HAP-1 (cell line): ENCODE data around the gene DUOXA1.
A peak's percentile ranks its signal among the peaks of the same experiment; 100 is the strongest.

Experiments used
- DNase-seq, 2 experiments: peaks; one replicate each; pipeline ENCODE4 v3.0.0-alpha.2; 2016 to 2020; ENCODE audit warnings: low spot score in 2 of 2
- H3K27me3 ChIP-seq: fragments of 250-450 bp; sonication (Bioruptor Pico); 2 replicates; pipeline ENCODE4 v1.5.1; 2020; ENCODE audit warnings: low read depth, mild to moderate bottlenecking, moderate library complexity
- H3K36me3 ChIP-seq: fragments of 250-450 bp; sonication (Bioruptor Pico); replicated peaks from 2 replicates; pipeline ENCODE4 v1.5.1; 2020; ENCODE audit warnings: mild to moderate bottlenecking
- H3K4me1 ChIP-seq: fragments of 250-450 bp; sonication (Bioruptor Pico); 2 replicates; pipeline ENCODE4 v1.5.1; 2020; ENCODE audit warnings: mild to moderate bottlenecking
- H3K4me3 ChIP-seq: fragments of 250-450 bp; sonication (Bioruptor Pico); 2 replicates; pipeline ENCODE4 v1.5.1; 2020; ENCODE audit warnings: mild to moderate bottlenecking, moderate library complexity
- H3K9me3 ChIP-seq: fragments of 250-450 bp; sonication (Bioruptor Pico); 2 replicates; pipeline ENCODE4 v1.5.1; 2020; ENCODE audit warnings: mild to moderate bottlenecking, moderate library complexity
- in situ Hi-C: fragments of 300-500 bp; cut with MboI; formaldehyde crosslinking; loops from 3 replicates; pipeline ENCODE4 v1.14.3; 2020; ENCODE audit warnings: low sequenced_read_pairs, inconsistent platforms, mixed read lengths

DUOXA1 gene, protein sequence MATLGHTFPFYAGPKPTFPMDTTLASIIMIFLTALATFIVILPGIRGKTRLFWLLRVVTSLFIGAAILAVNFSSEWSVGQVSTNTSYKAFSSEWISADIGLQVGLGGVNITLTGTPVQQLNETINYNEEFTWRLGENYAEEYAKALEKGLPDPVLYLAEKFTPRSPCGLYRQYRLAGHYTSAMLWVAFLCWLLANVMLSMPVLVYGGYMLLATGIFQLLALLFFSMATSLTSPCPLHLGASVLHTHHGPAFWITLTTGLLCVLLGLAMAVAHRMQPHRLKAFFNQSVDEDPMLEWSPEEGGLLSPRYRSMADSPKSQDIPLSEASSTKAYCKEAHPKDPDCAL

DNA sequence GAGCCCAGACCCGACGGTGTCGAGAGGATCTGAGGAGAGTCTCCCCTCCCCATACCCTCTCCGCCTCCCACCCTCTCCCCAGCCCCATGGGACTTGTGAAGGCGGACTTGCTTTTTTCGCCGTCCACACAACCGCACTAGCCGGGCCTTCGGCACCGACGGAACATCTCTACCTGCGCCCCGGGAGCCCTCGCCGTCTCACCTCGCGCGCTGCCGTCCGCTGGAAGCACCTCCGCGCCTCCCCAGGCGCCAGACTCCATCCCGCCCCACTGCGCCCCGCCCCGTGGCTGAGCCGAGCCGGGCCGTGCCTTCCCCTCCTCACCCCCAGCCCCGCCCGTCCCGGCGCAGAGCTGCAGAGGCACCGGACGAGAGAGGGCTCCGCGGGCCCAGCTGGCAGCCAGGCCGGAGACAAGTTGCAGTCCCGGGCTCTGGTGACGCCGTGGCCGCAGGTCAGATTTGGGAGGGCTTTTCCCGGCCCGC lies at the start of gene DUOXA1, which contains the start of gene DUOX1:
Gene DUOXA1 (minus strand): TSS at position 229 of the 479 bp plus-strand sequence. CDS start 6,865 bp downstream, outside the sequence.
Gene DUOX1 (plus strand): TSS at position 344 of the 479 bp plus-strand sequence. CDS start 1,973 bp downstream, outside the sequence.
- H3K27me3 ChIP-seq, result 0 out of 2 replicates have a peak, but pooled peaks cover 10% of the 10 kb centered on the region
- DNase-seq, result no peak
- in situ Hi-C loops, result no loop called here
- no peak within 1 kb of the TSS for H3K4me3 ChIP-seq
- H3K36me3 ChIP-seq, result no peaks in the 10 kb centered on the region
- no peaks in the 10 kb centered on the region for H3K4me1 ChIP-seq
- H3K9me3 ChIP-seq, result no peaks in the 10 kb centered on the region

DNA sequence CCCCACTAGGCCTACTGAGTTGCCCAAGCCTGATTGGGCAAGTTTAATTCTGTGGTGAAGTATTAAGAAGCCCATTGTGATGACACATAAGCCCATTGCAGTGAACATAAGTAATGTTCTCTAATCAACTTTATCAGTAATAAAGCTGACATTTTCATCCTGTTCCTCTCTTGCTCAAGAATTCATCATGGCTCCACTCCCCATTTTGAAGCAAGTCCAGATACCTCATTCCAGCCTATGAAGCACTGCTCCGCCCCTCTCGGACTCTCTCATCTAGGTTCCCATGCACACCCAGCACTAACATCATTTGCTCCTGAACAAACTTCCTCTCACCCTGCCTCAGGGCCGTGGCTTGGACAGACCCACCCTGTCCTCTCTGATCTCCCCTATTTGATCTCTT lies 47.6 kb upstream of the DUOXA1 start:
- no peaks in the 10 kb centered on the region for H3K36me3 ChIP-seq
- DNase-seq, result no peak
- in situ Hi-C loops, result no loop called here

DNA sequence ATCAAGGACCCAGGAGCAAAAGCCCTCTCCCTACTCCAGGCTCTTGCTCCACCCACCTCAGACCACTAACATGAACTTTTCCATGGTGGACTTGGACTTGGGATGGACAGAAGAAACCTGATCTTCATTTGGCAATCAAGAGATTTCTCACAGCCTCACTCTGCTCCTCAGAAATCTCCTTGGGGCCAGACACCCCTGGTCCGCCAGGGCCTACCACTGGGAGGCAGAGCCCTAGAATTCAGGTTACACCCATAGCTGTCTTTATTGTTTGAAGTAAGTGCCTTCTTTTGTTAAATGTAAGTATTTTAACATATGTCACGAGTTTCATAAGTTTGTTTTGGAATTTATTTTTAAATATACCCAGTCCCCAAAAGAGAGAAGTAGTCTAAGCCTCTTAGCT lies 44.9 kb upstream of the DUOXA1 start:
- H3K9me3 ChIP-seq, result no peaks in the 10 kb centered on the region
- DNase-seq, result no peak
- no peaks in the 10 kb centered on the region for H3K36me3 ChIP-seq
- no peaks in the 10 kb centered on the region for H3K27me3 ChIP-seq
- no peak overlapping the region for H3K4me3 ChIP-seq
- H3K4me1 ChIP-seq, result peaks cover 4% of the 10 kb centered on the region
- in situ Hi-C loops, result loop anchor here (25.0 kb wide), 1 partner anchor 438 kb away; no protein-coding TSS in a partner anchor

More for the DNA sequence above, 47.6 kb upstream of the DUOXA1 start:
- Histone ChIP-seq H3K27me3 (no peaks in the 10 kb centered on the region), H3K4me3 (no peak overlapping the region), H3K4me1 (no peaks in the 10 kb centered on the region), H3K9me3 (no peaks in the 10 kb centered on the region)

DNA sequence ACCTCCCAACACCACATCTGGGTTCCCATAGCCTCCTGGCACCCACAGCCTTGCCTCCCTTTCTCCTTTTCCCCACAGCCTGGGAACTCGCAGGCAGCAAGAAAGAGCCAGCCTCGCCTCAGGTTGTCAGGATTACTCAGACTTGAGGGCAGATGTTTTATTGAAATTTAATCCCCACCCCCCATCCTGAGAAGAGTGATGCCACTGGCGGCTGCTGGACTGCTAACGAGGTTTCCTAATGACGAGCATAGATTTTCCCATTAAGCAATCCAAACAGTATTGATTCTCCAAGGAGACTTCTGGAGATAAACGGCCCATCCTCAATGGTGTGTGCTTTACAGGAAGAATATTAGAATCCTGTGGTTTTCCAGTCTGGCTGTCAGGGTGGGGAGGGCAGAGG lies 44.4 kb upstream of the DUOXA1 start:
- in situ Hi-C loops, result loop anchor here (25.0 kb wide), 1 partner anchor 438 kb away; no protein-coding TSS in a partner anchor
- Histone ChIP-seq H3K4me3 (no peak overlapping the region), H3K9me3 (no peaks in the 10 kb centered on the region), H3K4me1 (peaks cover 9% of the 10 kb centered on the region), H3K36me3 (no peaks in the 10 kb centered on the region), H3K27me3 (no peaks in the 10 kb centered on the region)
- DNase-seq, result no peak

DNA sequence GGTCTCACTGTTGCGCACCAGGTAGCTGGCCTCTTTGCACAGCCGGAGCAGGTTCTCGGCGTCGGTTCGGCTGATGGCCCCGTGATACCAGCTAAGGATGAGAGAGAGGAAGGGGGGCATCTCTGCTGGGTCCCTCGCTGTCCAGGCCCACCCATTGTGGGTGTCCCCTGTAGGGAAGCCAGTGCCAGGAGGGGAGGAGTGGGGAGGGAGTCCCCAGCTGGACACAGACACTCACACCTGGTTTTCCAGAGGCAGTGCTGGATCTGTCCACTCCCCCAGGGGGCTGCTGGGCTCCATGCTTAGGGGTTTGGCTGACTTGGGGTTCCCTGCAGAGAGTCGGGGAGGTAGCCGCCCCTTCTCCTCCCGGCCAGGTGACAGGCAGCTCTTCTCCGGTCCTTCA lies 42.2 kb upstream of the DUOXA1 start:
- Histone ChIP-seq H3K36me3 (no peaks in the 10 kb centered on the region), H3K9me3 (no peaks in the 10 kb centered on the region), H3K27me3 (no peaks in the 10 kb centered on the region), H3K4me1 (peaks cover 13% of the 10 kb centered on the region), H3K4me3 (no peak overlapping the region)
- in situ Hi-C loops, result loop anchor here (25.0 kb wide), 1 partner anchor 440 kb away; no protein-coding TSS in a partner anchor
- DNase-seq, result no peak

DNA sequence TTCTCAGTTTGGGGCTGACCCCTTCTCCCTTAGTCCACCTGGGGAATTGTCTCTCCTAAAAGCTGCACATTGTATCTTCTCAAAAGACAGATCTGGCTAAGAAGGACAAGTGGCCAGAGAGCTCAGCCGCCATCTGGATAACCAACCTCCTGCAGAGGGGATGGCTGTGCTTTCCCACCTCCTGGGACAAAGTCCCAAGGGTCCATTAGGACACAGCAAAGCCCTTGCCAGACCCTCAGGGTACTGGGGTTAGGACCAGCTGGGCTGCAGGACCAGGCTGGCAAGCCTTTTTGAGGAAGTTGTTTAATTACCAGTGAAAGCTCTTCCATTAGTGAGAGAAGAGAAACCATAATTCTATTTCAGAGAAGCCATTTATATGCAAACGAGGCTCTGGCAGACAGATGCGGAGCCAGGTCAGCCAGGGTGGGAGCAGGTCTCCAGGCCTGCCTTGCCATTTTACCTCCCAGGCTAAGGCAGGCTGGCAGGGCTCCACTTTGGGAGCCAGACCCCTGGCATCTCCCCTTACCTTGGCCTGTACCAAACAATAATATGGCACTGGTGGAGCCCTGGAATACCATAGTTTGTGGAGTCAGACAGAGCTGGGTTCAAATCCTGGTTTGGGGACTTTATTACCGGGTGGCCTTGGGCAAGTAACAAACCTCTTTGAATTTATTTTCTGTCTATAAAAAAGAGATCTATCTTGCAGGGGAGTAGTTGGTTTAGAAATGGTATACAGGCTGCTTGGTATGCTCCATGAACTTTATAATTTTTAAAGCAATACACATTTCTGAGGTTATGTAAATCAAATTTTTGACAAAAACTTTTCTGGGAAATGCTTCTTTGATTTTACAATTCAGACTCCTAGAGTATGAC lies 40.2 kb upstream of the DUOXA1 start:
- Histone ChIP-seq H3K27me3 (no peaks in the 10 kb centered on the region), H3K4me1 (peaks cover 13% of the 10 kb centered on the region), H3K4me3 (no peak overlapping the region), H3K36me3 (no peaks in the 10 kb centered on the region), H3K9me3 (no peaks in the 10 kb centered on the region)
- in situ Hi-C loops, result loop anchor here (25.0 kb wide), 1 partner anchor 442 kb away; no protein-coding TSS in a partner anchor
- peak; percentile 67 to 75 for DNase-seq

DNA sequence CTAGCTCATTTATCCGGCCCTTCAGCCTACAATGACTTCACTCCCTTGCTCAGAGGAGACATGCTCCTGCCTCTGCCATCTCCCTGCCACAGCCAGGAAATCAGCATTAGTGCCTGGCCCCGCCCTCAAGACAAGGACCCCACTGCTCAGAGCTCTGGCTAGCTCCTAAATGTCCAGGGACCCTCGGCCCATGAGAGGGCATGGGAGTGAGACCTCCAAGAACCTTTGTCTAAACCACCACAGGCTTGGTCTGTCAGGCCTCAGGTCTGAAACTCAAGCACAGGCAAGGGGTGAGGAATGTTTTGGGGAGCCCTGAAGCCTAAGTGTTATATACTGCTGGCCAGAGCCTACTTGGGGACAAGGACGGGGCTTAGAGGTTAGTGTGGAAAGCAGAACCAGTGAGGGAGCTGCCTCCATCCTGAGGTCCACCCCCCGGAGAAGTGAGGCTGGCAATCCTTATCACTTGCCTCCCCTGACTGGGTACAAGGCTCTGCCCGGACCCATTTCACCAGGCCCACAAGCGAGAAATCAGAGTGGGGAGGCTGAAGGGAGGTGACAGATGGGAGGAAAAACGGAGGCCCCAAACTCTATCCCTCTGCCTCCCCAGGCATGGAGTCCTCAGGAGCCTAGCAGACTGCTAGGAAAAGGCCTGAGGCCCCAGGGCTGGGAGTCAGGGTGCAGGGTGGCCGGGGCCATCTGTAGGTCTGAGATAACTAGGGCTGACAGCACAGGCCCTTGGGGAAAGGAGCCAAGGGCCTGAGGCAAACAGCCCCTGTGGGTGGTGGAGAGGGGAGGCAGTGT lies 39.3 kb upstream of the DUOXA1 start:
- Histone ChIP-seq H3K27me3 (no peaks in the 10 kb centered on the region), H3K9me3 (no peaks in the 10 kb centered on the region), H3K4me1 (peaks cover 13% of the 10 kb centered on the region), H3K4me3 (no peak overlapping the region), H3K36me3 (no peaks in the 10 kb centered on the region)
- in situ Hi-C loops, result loop anchor here (25.0 kb wide), 1 partner anchor 443 kb away; no protein-coding TSS in a partner anchor
- DNase-seq, result no peak

DNA sequence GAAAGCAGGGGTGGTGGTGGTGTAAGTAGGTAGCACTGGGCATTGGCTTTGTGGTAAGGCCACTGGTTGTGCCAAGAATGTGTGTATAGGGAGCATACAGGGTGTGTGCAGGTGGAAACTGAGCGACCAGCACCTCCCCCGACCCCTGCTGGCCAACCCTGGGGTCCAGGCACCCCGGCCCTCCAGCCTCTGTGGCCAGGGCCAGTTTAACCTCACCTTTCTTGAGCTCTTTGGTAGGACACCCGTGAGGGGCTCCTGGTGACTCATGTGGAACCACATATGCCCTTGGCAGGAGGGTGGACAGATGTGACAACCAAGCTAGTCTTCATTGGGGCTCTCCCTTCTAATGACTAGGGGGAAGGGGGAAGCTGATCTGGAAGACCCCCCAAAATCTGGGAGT lies 38.6 kb upstream of the DUOXA1 start:
- Histone ChIP-seq H3K9me3 (no peaks in the 10 kb centered on the region), H3K4me1 (peaks cover 13% of the 10 kb centered on the region), H3K4me3 (no peak overlapping the region), H3K36me3 (no peaks in the 10 kb centered on the region), H3K27me3 (no peaks in the 10 kb centered on the region)
- no peak for DNase-seq
- in situ Hi-C loops, result loop anchor here (25.0 kb wide), 1 partner anchor 444 kb away; no protein-coding TSS in a partner anchor

DNA sequence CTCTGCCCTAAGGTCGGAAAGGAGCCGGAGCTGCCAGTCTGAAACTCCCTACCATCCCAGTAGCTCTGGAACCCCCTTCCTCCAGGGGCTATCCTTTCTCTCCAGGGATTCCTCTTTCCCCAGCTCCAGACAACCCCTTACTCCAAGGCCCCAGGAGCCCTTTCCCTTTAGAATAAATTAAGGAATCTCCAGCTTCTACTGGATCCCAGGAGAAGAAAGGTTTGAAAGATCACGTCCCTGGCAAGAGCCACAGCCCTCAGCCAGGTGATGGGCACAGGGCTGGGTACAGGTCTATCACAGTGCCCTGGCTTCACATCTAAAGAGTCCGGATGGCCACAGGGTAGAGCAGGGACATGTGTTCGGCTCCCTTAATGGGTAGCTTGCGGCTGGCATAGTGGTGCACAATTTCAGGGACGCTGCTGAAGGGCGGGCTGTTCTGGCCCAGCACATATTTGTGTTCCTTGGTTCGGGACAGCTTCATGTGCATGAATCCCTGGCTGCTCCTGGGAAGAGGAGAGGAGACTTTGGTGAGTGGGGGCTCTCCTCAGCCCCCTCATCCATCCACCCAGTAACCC lies 38.0 kb upstream of the DUOXA1 start:
- no peaks in the 10 kb centered on the region for H3K36me3 ChIP-seq
- H3K4me3 ChIP-seq, result no peak overlapping the region; the same call in 1 of the 2 replicates
- in situ Hi-C loops, result loop anchor here (25.0 kb wide), 1 partner anchor 445 kb away; no protein-coding TSS in a partner anchor
- H3K9me3 ChIP-seq, result no peaks in the 10 kb centered on the region
- no peak for DNase-seq
- no peaks in the 10 kb centered on the region for H3K27me3 ChIP-seq
- peaks cover 13% of the 10 kb centered on the region for H3K4me1 ChIP-seq

DNA sequence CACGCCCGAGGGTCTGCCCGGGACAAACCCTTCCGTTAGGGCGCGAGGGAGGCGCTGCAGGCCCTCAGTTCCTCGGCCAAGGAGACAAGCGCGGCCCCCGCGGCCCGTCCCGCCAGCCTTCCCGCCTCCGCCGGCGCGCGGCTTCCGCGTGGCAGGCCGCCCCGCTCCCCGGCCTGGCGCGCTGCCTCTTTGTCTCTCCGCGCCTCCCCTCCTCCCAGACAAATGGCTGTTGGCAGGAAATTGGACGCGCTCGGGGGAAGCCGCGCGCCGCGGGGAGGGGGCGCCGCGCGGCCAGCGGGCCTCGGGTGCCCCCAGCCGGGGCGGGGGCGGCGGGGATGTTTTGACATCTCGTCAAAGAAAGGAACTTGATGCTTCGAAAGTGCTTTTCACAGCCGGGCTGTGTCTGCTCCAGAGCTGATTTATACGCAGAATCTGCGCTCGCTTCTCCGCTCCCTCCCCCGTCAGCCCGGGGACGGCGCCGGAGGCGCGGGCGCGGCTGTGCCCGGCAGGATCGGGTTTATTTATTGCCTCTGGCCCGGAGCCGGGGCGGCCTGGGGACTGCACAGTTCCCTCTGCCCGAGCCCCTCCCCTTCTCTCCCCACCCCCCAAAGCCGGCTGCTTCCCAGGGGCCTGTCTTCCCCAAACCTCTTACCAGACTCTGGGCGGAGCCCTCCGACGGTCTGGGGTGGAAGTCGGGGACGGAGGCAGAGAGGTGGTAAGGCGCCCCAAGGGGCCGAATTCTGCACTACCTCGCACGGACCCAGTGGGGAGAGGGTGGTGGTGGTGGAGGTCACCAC lies 37.4 kb upstream of the DUOXA1 start:
- Histone ChIP-seq H3K27me3 (no peaks in the 10 kb centered on the region), H3K9me3 (no peaks in the 10 kb centered on the region), H3K4me3 (peak overlapping the region; percentile 35), H3K36me3 (no peaks in the 10 kb centered on the region), H3K4me1 (peaks cover 13% of the 10 kb centered on the region)
- DNase-seq, result peak; percentile 61 to 88
- in situ Hi-C loops, result loop anchor here (25.0 kb wide), 1 partner anchor 445 kb away; no protein-coding TSS in a partner anchor

DNA sequence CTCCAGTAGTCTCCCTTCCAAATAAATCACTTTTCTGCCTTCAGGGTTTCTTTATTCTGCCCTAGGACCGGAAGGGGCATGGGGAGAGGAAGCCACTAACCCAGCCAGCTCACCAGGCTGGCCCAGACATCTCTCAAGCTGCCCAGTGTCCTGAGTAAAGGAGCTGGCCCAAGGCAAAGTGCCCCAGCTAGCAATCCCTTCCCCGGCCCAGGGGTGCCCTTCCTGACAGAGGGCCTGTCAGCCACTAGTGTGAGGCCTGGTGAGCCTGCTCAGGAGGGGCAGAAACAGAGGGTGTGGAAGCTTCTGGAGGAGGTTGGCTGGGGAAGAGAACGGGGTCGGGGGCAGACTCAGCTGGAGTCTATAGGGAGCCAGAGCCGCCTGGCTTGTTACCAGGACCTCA lies 35.9 kb upstream of the DUOXA1 start:
- H3K4me3 ChIP-seq, result no peak overlapping the region
- H3K27me3 ChIP-seq, result no peaks in the 10 kb centered on the region
- H3K4me1 ChIP-seq, result peaks cover 13% of the 10 kb centered on the region
- H3K9me3 ChIP-seq, result no peaks in the 10 kb centered on the region
- in situ Hi-C loops, result loop anchor here (25.0 kb wide), 1 partner anchor 447 kb away; no protein-coding TSS in a partner anchor
- DNase-seq, result no peak
- H3K36me3 ChIP-seq, result no peaks in the 10 kb centered on the region

DNA sequence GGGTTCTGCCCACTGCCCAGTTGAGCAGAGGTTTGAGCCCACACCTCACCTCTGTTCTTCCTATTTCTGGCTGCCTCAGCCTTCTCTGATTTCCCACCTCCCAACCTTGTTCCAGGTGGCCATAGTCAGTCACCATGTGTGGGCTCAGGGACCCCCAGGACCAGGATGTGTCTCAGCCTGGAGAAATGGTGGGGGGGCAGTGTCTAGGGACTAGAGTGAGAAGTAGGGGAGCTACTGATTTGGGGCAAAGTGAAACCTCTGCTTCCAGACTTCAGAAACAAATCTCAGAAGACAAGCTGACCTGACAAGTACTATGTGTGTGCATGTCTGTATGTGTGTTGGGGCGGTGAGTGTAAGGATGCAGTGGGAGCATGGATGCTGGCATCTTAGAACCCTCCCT lies 35.2 kb upstream of the DUOXA1 start:
- Histone ChIP-seq H3K4me3 (no peak overlapping the region), H3K4me1 (peaks cover 12% of the 10 kb centered on the region), H3K9me3 (no peaks in the 10 kb centered on the region), H3K27me3 (no peaks in the 10 kb centered on the region), H3K36me3 (no peaks in the 10 kb centered on the region)
- in situ Hi-C loops, result loop anchor here (25.0 kb wide), 1 partner anchor 447 kb away; no protein-coding TSS in a partner anchor
- DNase-seq, result no peak
